H1 (cell line): Measurements from ENCODE around the gene PCSK4. TPM values are rescaled to one million over a fixed set of nuclear protein-coding genes. Genes with fewer than 3 reads are reported as not detected.

Experiments
- CTCF ChIA-PET: fragments of 300-600 bp; sonication (Branson Sonifier 250); formaldehyde crosslinking; loops from one replicate; lab custom pipeline; 2021; ENCODE audit not compliant: partially characterized antibody; lab: Charles Lee
- POLR2A ChIA-PET: fragments of 300-600 bp; sonication (Branson Sonifier 250); formaldehyde crosslinking; loops from one replicate; lab custom pipeline; 2021; ENCODE audit warnings: inconsistent platforms; ENCODE audit not compliant: partially characterized antibody; lab: Charles Lee
- DNase-seq, 2 experiments: peaks; one replicate each; pipeline versions ENCODE4 v3.0.0 to v3.0.0-alpha.2; 2010 to 2022; ENCODE audit warnings: low spot score in 2 of 2, low read depth in 1 of 2, mixed read lengths in 1 of 2
- FAIRE-seq: peaks from 2 replicates; lab custom pipeline; 2011; peaks lifted over from hg19 to GRCh38; lab: Jason Lieb, UNC
- H2AFZ ChIP-seq: 2 replicates; pipeline ENCODE4 v1.8.1; 2012; ENCODE audit warnings: low read length, inconsistent platforms
- H2AK5ac ChIP-seq: 2 replicates; pipeline ENCODE4 v1.6.1; 2013; ENCODE audit warnings: low read depth, low read length
- H2BK120ac ChIP-seq: replicated peaks from 2 replicates; pipeline ENCODE3; 2013; ENCODE audit warnings: low read depth, low read length, inconsistent platforms
- H2BK12ac ChIP-seq: 2 replicates; pipeline ENCODE4 v1.6.1; 2013; ENCODE audit warnings: low read depth, low read length
- H2BK15ac ChIP-seq: 2 replicates; pipeline ENCODE4 v1.6.1; 2013; ENCODE audit warnings: low read length
- H2BK20ac ChIP-seq: 2 replicates; pipeline ENCODE4 v1.6.1; 2013; ENCODE audit warnings: low read length
- H2BK5ac ChIP-seq: 2 replicates; pipeline ENCODE4 v1.6.1; 2013; ENCODE audit warnings: low read depth, low read length
- H3K14ac ChIP-seq: 2 replicates; pipeline ENCODE4 v1.6.1; 2013; ENCODE audit warnings: inconsistent platforms; ENCODE audit not compliant: insufficient read length
- H3K18ac ChIP-seq: 2 replicates; pipeline ENCODE4 v1.6.1; 2013; ENCODE audit warnings: low read length; ENCODE audit errors: extremely low read depth
- H3K23ac ChIP-seq: 2 replicates; pipeline ENCODE4 v1.6.1; 2013; ENCODE audit warnings: inconsistent platforms; ENCODE audit not compliant: insufficient read length
- H3K23me2 ChIP-seq: 2 replicates; pipeline ENCODE4 v1.6.1; 2013; ENCODE audit warnings: low read depth, low read length
- H3K27ac ChIP-seq: 2 replicates; pipeline ENCODE4 v1.6.1; 2011; ENCODE audit warnings: low read depth, low read length, inconsistent platforms
- H3K27me3 ChIP-seq, 4 experiments: replicated peaks in 1 of 4; 1 replicate in 1 of 4; 2 replicates in 3 of 4; pipeline versions ENCODE4 v1.6.1 to v1.8.1; 2011 to 2013; ENCODE audit warnings: low read length in 3 of 4, mild to moderate bottlenecking in 3 of 4, inconsistent platforms in 2 of 4, mixed read lengths in 2 of 4, moderate library complexity in 1 of 4; ENCODE audit not compliant: control insufficient read depth in 3 of 4, insufficient read depth in 3 of 4; ENCODE audit errors: extremely low read depth in 1 of 4
- H3K36me3 ChIP-seq, 4 experiments: 2 replicates each; pipeline versions ENCODE4 v1.6.1 to v1.8.1; 2011 to 2013; ENCODE audit warnings: mild to moderate bottlenecking in 4 of 4, low read length in 3 of 4, moderate library complexity in 2 of 4, control low read depth in 1 of 4, inconsistent platforms in 1 of 4; ENCODE audit not compliant: insufficient read depth in 4 of 4, control insufficient read depth in 2 of 4
- H3K4ac ChIP-seq: replicated peaks from 2 replicates; pipeline ENCODE3; 2013; ENCODE audit warnings: low read length, low read depth, mixed read lengths, inconsistent platforms; ENCODE audit not compliant: insufficient read length
- H3K4me1 ChIP-seq, 4 experiments: replicated peaks in 1 of 4; 1 replicate in 1 of 4; 2 replicates in 3 of 4; pipeline versions ENCODE4 v1.6.1 to v1.8.1; 2011 to 2013; ENCODE audit warnings: low read length in 3 of 4, inconsistent platforms in 2 of 4, mixed read lengths in 1 of 4; ENCODE audit not compliant: insufficient read depth in 4 of 4, control insufficient read depth in 3 of 4
- H3K4me2 ChIP-seq, 2 experiments: 2 replicates each; pipeline versions ENCODE4 v1.6.1 to v1.8.1; 2011 to 2013; ENCODE audit warnings: low read depth in 2 of 2, low read length in 2 of 2, control low read depth in 1 of 2, inconsistent platforms in 1 of 2, mild to moderate bottlenecking in 1 of 2; ENCODE audit not compliant: insufficient read depth in 1 of 2
- H3K4me3 ChIP-seq, 4 experiments: fragments of 200-600, 300-600 bp in 1 of 4; sonication (generic), shearing (Covaris generic), sonication (Bioruptor Twin) in 1 of 4; 2 replicates each; pipeline versions ENCODE4 v1.5.1 to v1.8.1; 2011 to 2016; ENCODE audit warnings: low read length in 4 of 4, low read depth in 3 of 4, control low read depth in 2 of 4, inconsistent platforms in 2 of 4, mild to moderate bottlenecking in 2 of 4, mixed read lengths in 1 of 4, moderate library complexity in 1 of 4; ENCODE audit not compliant: insufficient read depth in 2 of 4; ENCODE audit errors: extremely low read depth in 1 of 4
- H3K56ac ChIP-seq: replicated peaks from 2 replicates; pipeline ENCODE3; 2013; ENCODE audit warnings: low read depth, mild to moderate bottlenecking, mixed read lengths, low read length, inconsistent platforms; ENCODE audit not compliant: insufficient read length
- H3K79me1 ChIP-seq: 2 replicates; pipeline ENCODE4 v1.6.1; 2013; ENCODE audit warnings: low read depth, low read length, control low read depth
- H3K79me2 ChIP-seq, 2 experiments: 2 replicates each; pipeline versions ENCODE4 v1.6.1 to v1.8.1; 2012 to 2013; ENCODE audit warnings: low read length in 2 of 2, mild to moderate bottlenecking in 2 of 2, inconsistent platforms in 1 of 2; ENCODE audit not compliant: insufficient read depth in 2 of 2, control insufficient read depth in 1 of 2
- H3K9ac ChIP-seq, 4 experiments: replicated peaks in 1 of 4; 1 replicate in 1 of 4; 2 replicates in 3 of 4; pipeline versions ENCODE4 v1.6.1 to v1.8.1; 2011 to 2013; ENCODE audit warnings: low read depth in 3 of 4, low read length in 3 of 4, control low read depth in 2 of 4, mild to moderate bottlenecking in 2 of 4, moderate library complexity in 2 of 4, inconsistent platforms in 1 of 4; ENCODE audit errors: extremely low read depth in 1 of 4
- H3K9me3 ChIP-seq, 2 experiments: 2 replicates each; pipeline versions ENCODE4 v1.6.1 to v1.8.1; 2012 to 2013; ENCODE audit warnings: mild to moderate bottlenecking in 2 of 2, moderate library complexity in 2 of 2, control low read depth in 1 of 2, inconsistent platforms in 1 of 2, low read depth in 1 of 2, low read length in 1 of 2, mixed read lengths in 1 of 2; ENCODE audit not compliant: insufficient read depth in 2 of 2
- H4K20me1 ChIP-seq, 2 experiments: replicated peaks in 1 of 2; 2 replicates each; pipeline versions ENCODE3 to v1.8.1; 2011 to 2013; ENCODE audit warnings: inconsistent platforms in 2 of 2, low read length in 2 of 2, mild to moderate bottlenecking in 1 of 2; ENCODE audit not compliant: insufficient read depth in 2 of 2, control insufficient read depth in 1 of 2
- H4K5ac ChIP-seq: 2 replicates; pipeline ENCODE4 v1.6.1; 2013; ENCODE audit warnings: low read length, low read depth, mixed read lengths, inconsistent platforms; ENCODE audit not compliant: insufficient read length
- H4K8ac ChIP-seq: 2 replicates; pipeline ENCODE4 v1.8.0; 2013; ENCODE audit warnings: mild to moderate bottlenecking, moderate library complexity, low read length, inconsistent platforms; ENCODE audit not compliant: insufficient read depth; ENCODE audit errors: extremely low read depth
- H4K91ac ChIP-seq: replicated peaks from 2 replicates; pipeline ENCODE3; 2013; ENCODE audit warnings: low read length, mixed read lengths, inconsistent platforms; ENCODE audit not compliant: insufficient read length
- TBP ChIP-seq: IDR thresholded peaks from 2 replicates; pipeline ENCODE4 v1.6.1; 2011; ENCODE audit warnings: low read depth, low read length, improper control_type of control experiment
- WGBS, 2 experiments: shearing (Covaris generic) in 1 of 2; methylation state at CpG; one replicate each; pipeline versions ENCODE4 v1.1.6 to v1.1.7; 2013 to 2015; ENCODE audit warnings: low lambda C conversion rate in 2 of 2, mixed read lengths in 2 of 2, inconsistent platforms in 1 of 2, low coverage in 1 of 2, missing lambda C conversion rate in 1 of 2; ENCODE audit not compliant: insufficient replicate concordance in 2 of 2, insufficient coverage in 1 of 2, insufficient read length in 1 of 2; ENCODE audit errors: extremely low coverage in 1 of 2, missing lambda C conversion rate in 1 of 2; 5-methylcytosine and 5-hydroxymethylcytosine counted together
- polyA plus RNA-seq, 7 experiments: library from polyadenylated mRNA; depleted of rRNA in 3 of 7; stranded (reverse) in 5 of 7; unstranded in 2 of 7; fragments of >200 nt in 5 of 7; fragments of 200-250 nt in 2 of 7; gene quantifications; 1 replicate in 5 of 7; 2 replicates in 1 of 7; 4 replicates in 1 of 7; pipeline versions ENCODE4 v1.2.1 to v1.2.3, GENCODE V29; 2011 to 2013; ENCODE audit warnings: missing spikeins in 2 of 7, mixed read lengths in 2 of 7
- total RNA-seq: library from RNA; stranded (reverse); fragmentation: NEBNext Ultra II Directional; extraction: Animal tissue kit (Norgen Biotek cat#: 25700); gene quantifications from 2 replicates; pipeline ENCODE4 v1.2.1, GENCODE V29; 2021

Gene PCSK4
- total and polyA plus RNA-seq, 2 of the 8 experiments (the other 6 are each of a cell fraction or from before 2014, with no cell fraction given), result 9.8 to 10.7 TPM

DNA sequence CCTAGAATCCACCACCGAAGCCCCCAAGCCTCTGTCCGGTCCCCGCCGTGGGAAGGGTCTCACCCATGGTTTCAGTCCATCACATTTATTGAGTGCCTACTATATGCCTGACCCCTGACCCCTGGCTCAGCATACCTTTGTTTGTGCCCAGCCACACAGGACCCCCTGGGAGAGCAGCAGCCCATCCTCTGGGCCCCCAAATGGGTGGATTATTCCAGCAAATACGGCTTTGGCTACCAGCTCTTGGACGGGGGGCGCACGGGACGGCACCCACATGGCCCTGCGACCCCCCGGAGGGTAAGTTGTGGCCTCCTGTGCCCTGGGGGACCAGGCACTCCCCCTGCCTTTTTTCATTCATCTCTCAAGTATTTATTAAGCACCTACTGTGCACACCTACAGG is 41.4 kb upstream of the PCSK4 start:
- H3K23me2 ChIP-seq, result no peaks in the 10 kb centered on the region
- no peak overlapping the region for H3K27ac ChIP-seq
- H4K8ac ChIP-seq, result no peak overlapping the region
- H2BK120ac ChIP-seq, result no peak overlapping the region
- H3K18ac ChIP-seq, result no peak overlapping the region
- H3K79me1 ChIP-seq, result no peaks in the 10 kb centered on the region
- no peak overlapping the region for H2BK20ac ChIP-seq
- H3K36me3 ChIP-seq, result no peaks in the 10 kb centered on the region
- no peaks in the 10 kb centered on the region for H3K9me3 ChIP-seq
- no peak for FAIRE-seq
- ChIA-PET CTCF (no interaction called here), POLR2A (interaction anchor here (1.1 kb wide), 1 partner anchor 12 kb away, joined by 3 read pairs; no protein-coding TSS in a partner anchor)
- no peak overlapping the region for H2BK15ac ChIP-seq
- no peak overlapping the region for H3K4ac ChIP-seq
- H2BK12ac ChIP-seq, result no peak overlapping the region
- H3K4me3 ChIP-seq, result no peak overlapping the region
- no peak overlapping the region for H3K56ac ChIP-seq
- no peak overlapping the region for H3K4me2 ChIP-seq
- WGBS, 2 experiments, result 85% methylated on average over 11 of the region's 11 CpGs; no CpG with 5 or more reads in 1 of the 2 experiments
- H4K91ac ChIP-seq, result no peak overlapping the region
- H3K4me1 ChIP-seq, result no peaks in the 10 kb centered on the region
- no peak overlapping the region for H3K9ac ChIP-seq
- H2BK5ac ChIP-seq, result no peak overlapping the region
- no peak for DNase-seq
- H2AFZ ChIP-seq, result no peak overlapping the region
- peaks cover 0 to 3% of the 10 kb centered on the region in 2 experiments for H4K20me1 ChIP-seq
- H3K14ac ChIP-seq, result no peak overlapping the region
- no peaks in the 10 kb centered on the region for H3K79me2 ChIP-seq
- no peak overlapping the region for H3K23ac ChIP-seq
- no peak overlapping the region for H2AK5ac ChIP-seq
- H3K27me3 ChIP-seq, result no peaks in the 10 kb centered on the region; a peak in 1 of 7 replicates
- H4K5ac ChIP-seq, result no peak overlapping the region
- TF ChIP-seq TBP, result no peak
